HEK293 (cell line): ENCODE measurements around the gene PAM.

Experiments
- CTCF ChIA-PET: fragments of 350-600 bp; formaldehyde crosslinking; extraction: SDS; loops from one replicate; lab custom pipeline; 2021; ENCODE audit warnings: antibody characterized with exemption; lab: Yijun Ruan, JAX
- POLR2A ChIA-PET: fragments of 300-600 bp; formaldehyde crosslinking; extraction: SDS; loops from one replicate; lab custom pipeline; 2020; ENCODE audit warnings: antibody characterized with exemption, inconsistent platforms; lab: Yijun Ruan, JAX
- H3K27ac ChIP-seq: fragments of 200-500 bp; sonication (Bioruptor generic); 2 replicates; pipeline ENCODE4 v1.5.1; 2014; ENCODE audit warnings: low read depth, low read length, control low read depth, inconsistent platforms; ENCODE audit errors: extremely low read depth
- H3K36me3 ChIP-seq, 2 experiments: fragments of 200-500 bp in 1 of 2; sonication (Bioruptor generic) in 1 of 2; 1 replicate in 1 of 2; 2 replicates in 1 of 2; pipeline ENCODE4 v1.5.1; 2014 to 2017; ENCODE audit warnings: inconsistent platforms in 2 of 2, low read length in 2 of 2; ENCODE audit not compliant: control insufficient read depth in 2 of 2, insufficient read depth in 1 of 2
- H3K4me1 ChIP-seq: fragments of 200-500 bp; sonication (Bioruptor generic); 2 replicates; pipeline ENCODE4 v1.5.1; 2014; ENCODE audit warnings: mild to moderate bottlenecking, low read length, inconsistent platforms; ENCODE audit not compliant: control insufficient read depth, insufficient read depth
- H3K4me3 ChIP-seq: 2 replicates; pipeline ENCODE4 v1.5.1; 2011; ENCODE audit warnings: low read depth, mild to moderate bottlenecking, control low read depth, low read length, moderate library complexity
- H3K9me3 ChIP-seq: fragments of 200-500 bp; sonication (Bioruptor generic); 2 replicates; pipeline ENCODE4 v1.5.1; 2014; ENCODE audit warnings: low read depth, low read length, inconsistent platforms; ENCODE audit not compliant: control insufficient read depth, insufficient read depth
- HOXA7 ChIP-seq: sonication (generic); formaldehyde crosslinking; IDR thresholded peaks from 2 replicates; pipeline ENCODE4 v1.8.1; 2022; ENCODE audit warnings: missing genetic modification reagents, borderline replicate concordance
- KLF16 ChIP-seq: fragments of 450-650 bp; formaldehyde crosslinking; IDR thresholded peaks from 2 replicates; pipeline ENCODE4 v1.5.1; 2017; ENCODE audit warnings: missing biosample characterization, missing genetic modification characterization
- KLF7 ChIP-seq: fragments of 450-650 bp; formaldehyde crosslinking; IDR thresholded peaks from 2 replicates; pipeline ENCODE4 v1.5.1; 2016; ENCODE audit warnings: missing biosample characterization, missing genetic modification characterization, borderline replicate concordance
- MYNN ChIP-seq: fragments of 450-650 bp; formaldehyde crosslinking; IDR thresholded peaks from 2 replicates; pipeline ENCODE4 v1.5.1; 2016; ENCODE audit warnings: missing biosample characterization, missing genetic modification characterization, borderline replicate concordance
- PRDM1 ChIP-seq: fragments of 450-650 bp; formaldehyde crosslinking; IDR thresholded peaks from 2 replicates; pipeline ENCODE4; 2016; ENCODE audit warnings: missing biosample characterization, missing genetic modification characterization
- TRIM28 ChIP-seq: IDR thresholded peaks from 2 replicates; pipeline ENCODE4 v1.6.1; 2011; ENCODE audit warnings: low read length, control low read depth, borderline replicate concordance
- ZBTB17 ChIP-seq: fragments of 450-650 bp; formaldehyde crosslinking; IDR thresholded peaks from 2 replicates; pipeline ENCODE4 v1.5.1; 2016; ENCODE audit warnings: missing biosample characterization, missing genetic modification characterization
- ZBTB21 ChIP-seq: fragments of 450-650 bp; formaldehyde crosslinking; IDR thresholded peaks from 2 replicates; pipeline ENCODE4 v1.5.1; 2017; ENCODE audit warnings: missing biosample characterization, missing genetic modification characterization
- ZNF155 ChIP-seq: fragments of 450-650 bp; formaldehyde crosslinking; IDR thresholded peaks from 2 replicates; pipeline ENCODE4 v1.5.1; 2016; ENCODE audit warnings: missing biosample characterization, missing genetic modification characterization
- ZNF184 ChIP-seq: fragments of 450-650 bp; IDR thresholded peaks from 2 replicates; pipeline ENCODE4 v1.5.1; 2018; ENCODE audit warnings: missing biosample characterization, mild to moderate bottlenecking, missing genetic modification characterization
- ZNF654 ChIP-seq: fragments of 450-650 bp; formaldehyde crosslinking; IDR thresholded peaks from 2 replicates; pipeline ENCODE4 v1.5.1; 2016; ENCODE audit warnings: low read depth, missing biosample characterization, missing genetic modification characterization
- ZNF677 ChIP-seq: fragments of 450-650 bp; IDR thresholded peaks from 2 replicates; pipeline ENCODE4 v1.5.0; 2018; ENCODE audit warnings: missing biosample characterization, mild to moderate bottlenecking, missing genetic modification characterization, moderate library complexity
- ZNF76 ChIP-seq: fragments of 450-650 bp; formaldehyde crosslinking; IDR thresholded peaks from 2 replicates; pipeline ENCODE4; 2016; ENCODE audit warnings: low read depth, missing biosample characterization, missing genetic modification characterization, borderline replicate concordance
- ZNF785 ChIP-seq: fragments of 450-650 bp; formaldehyde crosslinking; IDR thresholded peaks from 2 replicates; pipeline ENCODE4 v1.5.1; 2016; ENCODE audit warnings: missing biosample characterization, missing genetic modification characterization
- TF ChIP-seq, protein P1 (sequence below): fragments of 450-650 bp; formaldehyde crosslinking; conservative IDR thresholded peaks from 2 replicates; pipeline ENCODE4 v1.5.1; 2016; ENCODE audit warnings: low read depth, missing biosample characterization, missing genetic modification characterization
- TF ChIP-seq, protein P2 (sequence below): fragments of 450-650 bp; formaldehyde crosslinking; IDR thresholded peaks from 2 replicates; pipeline ENCODE4 v1.5.1; 2016; ENCODE audit warnings: missing biosample characterization, missing genetic modification characterization
- TF ChIP-seq, protein P3 (sequence below): fragments of 450-650 bp; formaldehyde crosslinking; IDR thresholded peaks from 2 replicates; pipeline ENCODE4 v1.5.1; 2017; ENCODE audit warnings: missing biosample characterization, missing genetic modification characterization
- TF ChIP-seq, protein P4 (sequence below): sonication (generic); formaldehyde crosslinking; IDR thresholded peaks from 2 replicates; pipeline ENCODE4 v1.8.1; 2022; ENCODE audit warnings: mild to moderate bottlenecking, moderate library complexity, missing genetic modification reagents
- TF ChIP-seq, protein P5 (sequence below): fragments of 450-650 bp; formaldehyde crosslinking; IDR thresholded peaks from 2 replicates; pipeline ENCODE4 v1.5.1; 2016; ENCODE audit warnings: missing biosample characterization, missing genetic modification characterization
- TF ChIP-seq, protein P6 (sequence below): fragments of 450-650 bp; IDR thresholded peaks from 2 replicates; pipeline ENCODE4 v1.5.1; 2018; ENCODE audit warnings: missing biosample characterization, missing genetic modification characterization

PAM gene

DNA sequence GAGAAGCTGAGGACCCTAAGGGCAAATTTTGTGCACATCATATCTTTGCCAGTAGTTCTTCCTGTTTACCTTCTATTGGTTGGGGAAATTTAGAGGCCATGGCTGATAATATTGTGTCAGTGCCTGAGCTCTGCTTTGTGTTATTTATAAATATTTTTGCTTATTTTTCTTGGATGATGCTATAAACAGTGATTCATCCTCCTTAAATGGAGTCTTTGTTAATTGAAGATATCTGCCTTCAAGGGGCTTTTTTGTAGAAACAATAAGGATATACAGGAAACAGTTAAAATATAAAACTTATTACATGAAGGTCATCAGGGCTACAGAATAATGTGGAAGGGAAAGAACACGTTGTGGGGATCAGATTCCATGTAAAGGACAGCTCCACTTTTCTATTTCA is 78.0 kb downstream of the PAM start:
- Histone ChIP-seq H3K4me3 (no peak overlapping the region), H3K9me3 (no peaks in the 10 kb centered on the region), H3K36me3 (no peaks in the 10 kb centered on the region), H3K27ac (no peak overlapping the region), H3K4me1 (no peaks in the 10 kb centered on the region)
- CTCF ChIA-PET: interaction anchor here (0.6 to 1.2 kb wide), 3 partner anchors 9 to 85 kb away, joined by 3 to 4 read pairs (median 3); no protein-coding TSS in a partner anchor
- TF ChIP-seq ZBTB21 (tag by site-specific recombination) (no peak), KLF7 (tag by site-specific recombination) (no peak), ZNF155 (tag by site-specific recombination) (no peak), MYNN (no peak), ZNF677 (no peak), ZNF184 (tag by site-specific recombination) (no peak)
- POLR2A ChIA-PET: no interaction called here

DNA sequence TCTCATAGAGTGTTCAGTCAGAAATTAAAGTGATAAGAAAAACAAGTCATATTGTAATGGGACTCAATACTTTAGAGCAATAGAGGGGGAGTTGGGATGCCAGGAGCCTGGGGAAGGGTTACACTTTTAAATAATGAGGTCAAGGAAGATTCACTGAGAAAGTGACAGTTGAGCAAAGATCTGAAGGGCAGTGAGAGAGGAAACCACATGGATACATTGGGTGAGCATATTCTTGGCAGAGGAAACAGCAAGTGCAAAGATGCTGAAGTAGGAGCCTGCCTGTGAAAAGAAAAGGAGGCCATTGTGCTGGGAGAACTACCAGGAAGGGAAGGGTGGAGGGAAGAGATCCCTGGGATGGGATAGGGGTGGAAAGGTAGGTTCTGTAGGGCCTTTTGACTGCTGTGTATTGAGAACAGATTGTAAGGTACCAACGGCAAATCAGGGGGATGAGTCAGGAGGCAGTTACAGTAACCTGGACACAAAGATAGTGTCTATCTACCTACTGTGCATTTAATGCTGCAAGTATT is 79.4 kb downstream of the PAM start:
- ChIA-PET POLR2A (no interaction called here), CTCF (no interaction called here)
- Histone ChIP-seq H3K4me1 (no peaks in the 10 kb centered on the region), H3K36me3 (no peaks in the 10 kb centered on the region), H3K9me3 (no peaks in the 10 kb centered on the region), H3K27ac (no peak overlapping the region), H3K4me3 (no peak overlapping the region)
- TF ChIP-seq, protein P1, sequence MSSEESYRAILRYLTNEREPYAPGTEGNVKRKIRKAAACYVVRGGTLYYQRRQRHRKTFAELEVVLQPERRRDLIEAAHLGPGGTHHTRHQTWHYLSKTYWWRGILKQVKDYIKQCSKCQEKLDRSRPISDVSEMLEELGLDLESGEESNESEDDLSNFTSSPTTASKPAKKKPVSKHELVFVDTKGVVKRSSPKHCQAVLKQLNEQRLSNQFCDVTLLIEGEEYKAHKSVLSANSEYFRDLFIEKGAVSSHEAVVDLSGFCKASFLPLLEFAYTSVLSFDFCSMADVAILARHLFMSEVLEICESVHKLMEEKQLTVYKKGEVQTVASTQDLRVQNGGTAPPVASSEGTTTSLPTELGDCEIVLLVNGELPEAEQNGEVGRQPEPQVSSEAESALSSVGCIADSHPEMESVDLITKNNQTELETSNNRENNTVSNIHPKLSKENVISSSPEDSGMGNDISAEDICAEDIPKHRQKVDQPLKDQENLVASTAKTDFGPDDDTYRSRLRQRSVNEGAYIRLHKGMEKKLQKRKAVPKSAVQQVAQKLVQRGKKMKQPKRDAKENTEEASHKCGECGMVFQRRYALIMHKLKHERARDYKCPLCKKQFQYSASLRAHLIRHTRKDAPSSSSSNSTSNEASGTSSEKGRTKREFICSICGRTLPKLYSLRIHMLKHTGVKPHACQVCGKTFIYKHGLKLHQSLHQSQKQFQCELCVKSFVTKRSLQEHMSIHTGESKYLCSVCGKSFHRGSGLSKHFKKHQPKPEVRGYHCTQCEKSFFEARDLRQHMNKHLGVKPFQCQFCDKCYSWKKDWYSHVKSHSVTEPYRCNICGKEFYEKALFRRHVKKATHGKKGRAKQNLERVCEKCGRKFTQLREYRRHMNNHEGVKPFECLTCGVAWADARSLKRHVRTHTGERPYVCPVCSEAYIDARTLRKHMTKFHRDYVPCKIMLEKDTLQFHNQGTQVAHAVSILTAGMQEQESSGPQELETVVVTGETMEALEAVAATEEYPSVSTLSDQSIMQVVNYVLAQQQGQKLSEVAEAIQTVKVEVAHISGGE (tag by site-specific recombination): no peak
- TF ChIP-seq PRDM1 (tag by site-specific recombination): peak; percentile 13; the same call in 1 of the 2 replicates

DNA sequence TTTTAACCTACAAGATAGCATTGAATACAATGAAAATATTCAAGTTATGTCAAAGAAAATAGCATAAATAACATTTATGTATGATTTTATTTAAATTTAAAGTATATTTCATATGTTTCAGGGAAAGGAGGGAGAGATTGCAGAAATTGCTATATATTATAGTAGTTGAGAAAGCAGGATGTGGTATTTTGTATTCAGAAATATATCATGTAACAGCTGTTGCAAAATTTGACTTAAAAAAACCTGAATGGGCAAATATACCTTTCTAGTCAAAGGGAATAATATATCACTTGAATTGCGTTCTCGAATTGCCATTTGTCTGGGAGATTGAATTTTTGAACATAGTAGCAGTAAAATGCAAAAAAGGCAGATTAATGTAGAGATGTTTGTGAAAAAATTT is 80.6 kb downstream of the PAM start:
- ChIA-PET CTCF (no interaction called here), POLR2A (no interaction called here)
- Histone ChIP-seq H3K9me3 (no peaks in the 10 kb centered on the region), H3K27ac (no peak overlapping the region), H3K4me3 (no peak overlapping the region), H3K4me1 (no peaks in the 10 kb centered on the region), H3K36me3 (no peaks in the 10 kb centered on the region)
- TF ChIP-seq ZNF785 (tag by site-specific recombination): no peak
- TF ChIP-seq, protein P2, sequence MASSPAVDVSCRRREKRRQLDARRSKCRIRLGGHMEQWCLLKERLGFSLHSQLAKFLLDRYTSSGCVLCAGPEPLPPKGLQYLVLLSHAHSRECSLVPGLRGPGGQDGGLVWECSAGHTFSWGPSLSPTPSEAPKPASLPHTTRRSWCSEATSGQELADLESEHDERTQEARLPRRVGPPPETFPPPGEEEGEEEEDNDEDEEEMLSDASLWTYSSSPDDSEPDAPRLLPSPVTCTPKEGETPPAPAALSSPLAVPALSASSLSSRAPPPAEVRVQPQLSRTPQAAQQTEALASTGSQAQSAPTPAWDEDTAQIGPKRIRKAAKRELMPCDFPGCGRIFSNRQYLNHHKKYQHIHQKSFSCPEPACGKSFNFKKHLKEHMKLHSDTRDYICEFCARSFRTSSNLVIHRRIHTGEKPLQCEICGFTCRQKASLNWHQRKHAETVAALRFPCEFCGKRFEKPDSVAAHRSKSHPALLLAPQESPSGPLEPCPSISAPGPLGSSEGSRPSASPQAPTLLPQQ (tag by site-specific recombination): no peak
- no peak for TF ChIP-seq ZNF76
- TF ChIP-seq, protein P3, sequence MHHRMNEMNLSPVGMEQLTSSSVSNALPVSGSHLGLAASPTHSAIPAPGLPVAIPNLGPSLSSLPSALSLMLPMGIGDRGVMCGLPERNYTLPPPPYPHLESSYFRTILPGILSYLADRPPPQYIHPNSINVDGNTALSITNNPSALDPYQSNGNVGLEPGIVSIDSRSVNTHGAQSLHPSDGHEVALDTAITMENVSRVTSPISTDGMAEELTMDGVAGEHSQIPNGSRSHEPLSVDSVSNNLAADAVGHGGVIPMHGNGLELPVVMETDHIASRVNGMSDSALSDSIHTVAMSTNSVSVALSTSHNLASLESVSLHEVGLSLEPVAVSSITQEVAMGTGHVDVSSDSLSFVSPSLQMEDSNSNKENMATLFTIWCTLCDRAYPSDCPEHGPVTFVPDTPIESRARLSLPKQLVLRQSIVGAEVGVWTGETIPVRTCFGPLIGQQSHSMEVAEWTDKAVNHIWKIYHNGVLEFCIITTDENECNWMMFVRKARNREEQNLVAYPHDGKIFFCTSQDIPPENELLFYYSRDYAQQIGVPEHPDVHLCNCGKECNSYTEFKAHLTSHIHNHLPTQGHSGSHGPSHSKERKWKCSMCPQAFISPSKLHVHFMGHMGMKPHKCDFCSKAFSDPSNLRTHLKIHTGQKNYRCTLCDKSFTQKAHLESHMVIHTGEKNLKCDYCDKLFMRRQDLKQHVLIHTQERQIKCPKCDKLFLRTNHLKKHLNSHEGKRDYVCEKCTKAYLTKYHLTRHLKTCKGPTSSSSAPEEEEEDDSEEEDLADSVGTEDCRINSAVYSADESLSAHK (tag by site-specific recombination): no peak
- TF ChIP-seq ZBTB17 (tag by site-specific recombination): no peak
- TF ChIP-seq HOXA7 (CRISPR knock-in tag): no peak
- no peak for TF ChIP-seq TRIM28
- TF ChIP-seq, protein P4, sequence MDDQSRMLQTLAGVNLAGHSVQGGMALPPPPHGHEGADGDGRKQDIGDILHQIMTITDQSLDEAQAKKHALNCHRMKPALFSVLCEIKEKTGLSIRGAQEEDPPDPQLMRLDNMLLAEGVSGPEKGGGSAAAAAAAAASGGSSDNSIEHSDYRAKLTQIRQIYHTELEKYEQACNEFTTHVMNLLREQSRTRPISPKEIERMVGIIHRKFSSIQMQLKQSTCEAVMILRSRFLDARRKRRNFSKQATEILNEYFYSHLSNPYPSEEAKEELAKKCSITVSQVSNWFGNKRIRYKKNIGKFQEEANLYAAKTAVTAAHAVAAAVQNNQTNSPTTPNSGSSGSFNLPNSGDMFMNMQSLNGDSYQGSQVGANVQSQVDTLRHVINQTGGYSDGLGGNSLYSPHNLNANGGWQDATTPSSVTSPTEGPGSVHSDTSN: no peak
- TF ChIP-seq, protein P5, sequence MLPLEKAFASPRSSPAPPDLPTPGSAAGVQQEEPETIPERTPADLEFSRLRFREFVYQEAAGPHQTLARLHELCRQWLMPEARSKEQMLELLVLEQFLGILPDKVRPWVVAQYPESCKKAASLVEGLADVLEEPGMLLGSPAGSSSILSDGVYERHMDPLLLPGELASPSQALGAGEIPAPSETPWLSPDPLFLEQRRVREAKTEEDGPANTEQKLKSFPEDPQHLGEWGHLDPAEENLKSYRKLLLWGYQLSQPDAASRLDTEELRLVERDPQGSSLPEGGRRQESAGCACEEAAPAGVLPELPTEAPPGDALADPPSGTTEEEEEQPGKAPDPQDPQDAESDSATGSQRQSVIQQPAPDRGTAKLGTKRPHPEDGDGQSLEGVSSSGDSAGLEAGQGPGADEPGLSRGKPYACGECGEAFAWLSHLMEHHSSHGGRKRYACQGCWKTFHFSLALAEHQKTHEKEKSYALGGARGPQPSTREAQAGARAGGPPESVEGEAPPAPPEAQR (tag by site-specific recombination): no peak
- TF ChIP-seq, protein P6, sequence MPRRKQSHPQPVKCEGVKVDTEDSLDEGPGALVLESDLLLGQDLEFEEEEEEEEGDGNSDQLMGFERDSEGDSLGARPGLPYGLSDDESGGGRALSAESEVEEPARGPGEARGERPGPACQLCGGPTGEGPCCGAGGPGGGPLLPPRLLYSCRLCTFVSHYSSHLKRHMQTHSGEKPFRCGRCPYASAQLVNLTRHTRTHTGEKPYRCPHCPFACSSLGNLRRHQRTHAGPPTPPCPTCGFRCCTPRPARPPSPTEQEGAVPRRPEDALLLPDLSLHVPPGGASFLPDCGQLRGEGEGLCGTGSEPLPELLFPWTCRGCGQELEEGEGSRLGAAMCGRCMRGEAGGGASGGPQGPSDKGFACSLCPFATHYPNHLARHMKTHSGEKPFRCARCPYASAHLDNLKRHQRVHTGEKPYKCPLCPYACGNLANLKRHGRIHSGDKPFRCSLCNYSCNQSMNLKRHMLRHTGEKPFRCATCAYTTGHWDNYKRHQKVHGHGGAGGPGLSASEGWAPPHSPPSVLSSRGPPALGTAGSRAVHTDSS (tag by site-specific recombination): no peak
- no peak for TF ChIP-seq ZNF654 (tag by site-specific recombination)
- TF ChIP-seq KLF16 (tag by site-specific recombination): no peak
